Lower lobe of right lung (tissue), 2 donors: ENCODE data around the gene BCL2L11. TPM values are rescaled to one million over a fixed set of nuclear protein-coding genes. Genes with fewer than 3 reads are reported as not detected.

Source experiments
- ATAC-seq, 2 donors: fragments of 200-7000 bp; cut with Tn5 transposase; one replicate each; pipeline ENCODE4 v1.9.1; 2020 to 2022; ENCODE audit warnings: mild to moderate bottlenecking in 2 of 2, moderate library complexity in 2 of 2
- DNase-seq: peaks from one replicate; pipeline ENCODE4 v3.0.0-alpha.2; 2020
- H3K27ac ChIP-seq: fragments of 200-600 bp; one replicate; pipeline ENCODE4 v1.8.0; 2022
- H3K27me3 ChIP-seq: fragments of 200-600 bp; one replicate; pipeline ENCODE4 v1.8.0; 2022; ENCODE audit warnings: low read depth
- H3K36me3 ChIP-seq: fragments of 200-600 bp; one replicate; pipeline ENCODE4 v1.8.0; 2022; ENCODE audit warnings: mild to moderate bottlenecking
- H3K4me1 ChIP-seq: fragments of 200-600 bp; one replicate; pipeline ENCODE4 v1.8.0; 2022
- H3K4me3 ChIP-seq: fragments of 200-600 bp; one replicate; pipeline ENCODE4 v1.8.0; 2022; ENCODE audit warnings: mild to moderate bottlenecking
- H3K9me3 ChIP-seq: fragments of 200-600 bp; one replicate; pipeline ENCODE4 v1.8.0; 2022
- CTCF ChIP-seq: fragments of 200-600 bp; IDR thresholded peaks from one replicate; pipeline ENCODE4 v1.8.0; 2022; ENCODE audit warnings: antibody characterized with exemption, mild to moderate bottlenecking
- intact Hi-C: fragments of 100-400 bp; cut with DNase I; formaldehyde crosslinking; loops from one replicate; pipeline ENCODE4 v1.11.0; 2022
- total RNA-seq: library from RNA; stranded (reverse); fragmentation: NEBNext Ultra II Directional; extraction: Animal tissue kit (Norgen Biotek cat#: 25700); gene quantifications from one replicate; pipeline ENCODE4 v1.2.1, GENCODE V29; 2021
- donor health status: DM: no; HTN: yes; CAD: no; lungs with severe emphysema.

BCL2L11 gene
- total RNA-seq, 1 donor from 2014 or later = 23.7 TPM

DNA sequence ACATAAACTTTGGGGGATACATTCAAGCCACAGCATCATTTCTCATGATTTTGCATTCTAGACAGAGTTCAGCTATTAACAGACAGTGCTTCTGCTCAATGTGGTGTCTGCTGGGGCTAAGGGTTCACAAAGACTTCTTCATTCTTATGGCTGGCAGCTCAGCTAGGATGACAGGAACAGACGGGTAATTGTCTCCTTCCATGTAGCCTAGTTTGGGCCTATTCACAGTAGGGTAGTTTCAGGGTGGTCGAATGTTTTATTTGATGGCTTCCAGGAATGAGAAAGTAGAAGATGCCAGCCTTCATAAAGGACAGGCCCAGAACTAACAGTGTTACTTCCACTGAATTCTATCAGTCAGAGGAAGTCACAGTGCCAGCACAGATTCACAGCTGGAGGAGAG, 26.0 kb upstream of the BCL2L11 start:
- Histone ChIP-seq H3K27me3 (no peaks in the 10 kb centered on the region), H3K36me3 (no peaks in the 10 kb centered on the region), H3K4me3 (no peak overlapping the region), H3K9me3 (no peaks in the 10 kb centered on the region), H3K4me1 (no peaks in the 10 kb centered on the region), H3K27ac (no peak overlapping the region)
- intact Hi-C loops = no loop called here
- ATAC-seq = no peak
- no peak for TF ChIP-seq CTCF
- no peak for DNase-seq

DNA sequence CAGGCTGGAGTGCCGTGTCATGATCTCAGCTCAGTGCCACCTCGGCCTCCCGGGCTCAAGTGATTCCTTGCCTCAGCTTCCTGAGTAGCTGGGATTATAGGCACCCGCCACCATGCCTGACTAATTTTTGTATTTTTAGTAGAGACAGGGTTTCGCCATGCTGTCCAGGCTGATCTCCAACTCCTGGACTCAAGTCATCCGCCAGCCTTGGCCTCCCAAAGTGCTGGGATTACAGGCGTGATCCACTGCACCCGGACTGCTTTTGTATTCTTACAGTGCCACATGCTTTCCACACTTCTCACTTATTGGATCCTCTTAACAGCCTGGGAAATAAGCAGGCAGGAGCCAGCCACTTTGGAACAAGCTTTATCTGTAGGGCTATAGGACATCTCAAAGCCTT, 25.3 kb upstream of the BCL2L11 start:
- Histone ChIP-seq H3K9me3 (no peaks in the 10 kb centered on the region), H3K4me1 (no peaks in the 10 kb centered on the region), H3K27ac (no peak overlapping the region), H3K36me3 (no peaks in the 10 kb centered on the region), H3K27me3 (no peaks in the 10 kb centered on the region), H3K4me3 (no peak overlapping the region)
- intact Hi-C loops = no loop called here
- no peak for TF ChIP-seq CTCF
- DNase-seq (no peak), ATAC-seq (no peak)

DNA sequence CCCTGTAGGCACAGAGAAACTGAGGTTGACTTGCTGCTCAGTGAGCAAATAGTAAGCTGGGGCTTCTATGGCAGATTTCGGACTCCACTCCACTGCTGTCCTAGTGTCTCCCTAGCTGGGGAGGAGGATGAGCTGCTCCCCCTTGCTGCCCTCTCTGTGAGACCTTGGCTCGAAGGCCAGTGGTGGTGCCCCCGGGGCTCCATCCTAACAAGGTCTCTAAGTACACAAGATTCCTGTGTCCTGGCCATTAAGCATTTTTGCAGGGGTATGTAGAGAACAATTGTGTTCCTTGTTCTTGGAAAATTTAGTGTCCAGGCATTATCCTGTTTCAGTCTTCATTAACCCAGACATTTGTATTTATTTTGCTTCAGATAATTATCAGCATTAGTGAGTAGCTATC, 21.3 kb upstream of the BCL2L11 start:
- TF ChIP-seq CTCF = no peak
- no peak for DNase-seq
- H3K36me3 ChIP-seq = no peaks in the 10 kb centered on the region
- H3K27me3 ChIP-seq = no peaks in the 10 kb centered on the region
- H3K4me1 ChIP-seq = no peaks in the 10 kb centered on the region
- no peak overlapping the region for H3K4me3 ChIP-seq
- intact Hi-C loops = no loop called here
- H3K9me3 ChIP-seq = no peaks in the 10 kb centered on the region
- ATAC-seq = no peak
- H3K27ac ChIP-seq = no peak overlapping the region

DNA sequence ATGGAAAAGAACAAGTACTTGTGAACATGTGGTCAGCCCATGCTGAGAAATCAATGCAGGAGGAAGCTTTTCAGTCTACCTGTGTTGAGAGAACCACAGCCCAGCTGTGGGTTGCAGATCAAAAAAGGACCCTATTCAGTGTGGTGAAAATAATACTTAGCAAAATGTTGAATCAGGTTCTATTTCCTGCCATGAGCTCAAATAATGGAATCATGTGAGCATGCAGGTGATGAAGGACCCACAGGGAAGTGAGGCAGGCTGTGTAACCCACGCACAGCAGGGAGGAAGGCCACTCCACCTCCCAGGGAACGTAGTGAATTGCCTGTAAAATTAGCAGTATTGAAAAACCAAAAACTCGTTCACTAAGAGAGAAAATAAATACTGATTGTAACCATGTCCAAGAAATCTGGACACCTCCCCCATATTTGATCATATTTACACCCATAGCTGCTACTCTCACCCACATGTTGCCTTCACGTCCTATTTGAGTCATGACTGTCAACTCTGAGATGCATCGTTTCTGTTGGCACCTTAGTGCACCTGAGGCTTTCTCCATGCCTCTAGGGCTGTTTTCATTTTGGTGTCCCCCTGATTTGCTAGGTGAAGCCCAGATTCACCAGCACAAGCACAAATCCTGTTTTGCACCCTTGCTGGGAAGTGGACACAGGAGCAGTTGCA, 20.5 kb upstream of the BCL2L11 start:
- Histone ChIP-seq H3K9me3 (no peaks in the 10 kb centered on the region), H3K27me3 (no peaks in the 10 kb centered on the region), H3K27ac (no peak overlapping the region), H3K36me3 (no peaks in the 10 kb centered on the region), H3K4me1 (no peaks in the 10 kb centered on the region), H3K4me3 (no peak overlapping the region)
- intact Hi-C loops = no loop called here
- ATAC-seq = no peak
- no peak for DNase-seq
- no peak for TF ChIP-seq CTCF

GRCh38 chr2:111100765-111101162, 19.9 kb upstream of the BCL2L11 start:
- no peaks in the 10 kb centered on the region for H3K27me3 ChIP-seq
- ATAC-seq (peak; percentile 44 to 61), DNase-seq (no peak)
- H3K4me1 ChIP-seq = no peaks in the 10 kb centered on the region
- no peak for TF ChIP-seq CTCF
- H3K36me3 ChIP-seq = no peaks in the 10 kb centered on the region
- intact Hi-C loops = no loop called here
- H3K9me3 ChIP-seq = no peaks in the 10 kb centered on the region
- H3K4me3 ChIP-seq = no peak overlapping the region
- H3K27ac ChIP-seq = no peak overlapping the region
